ENCODE results near the gene ROR2.

DNA sequence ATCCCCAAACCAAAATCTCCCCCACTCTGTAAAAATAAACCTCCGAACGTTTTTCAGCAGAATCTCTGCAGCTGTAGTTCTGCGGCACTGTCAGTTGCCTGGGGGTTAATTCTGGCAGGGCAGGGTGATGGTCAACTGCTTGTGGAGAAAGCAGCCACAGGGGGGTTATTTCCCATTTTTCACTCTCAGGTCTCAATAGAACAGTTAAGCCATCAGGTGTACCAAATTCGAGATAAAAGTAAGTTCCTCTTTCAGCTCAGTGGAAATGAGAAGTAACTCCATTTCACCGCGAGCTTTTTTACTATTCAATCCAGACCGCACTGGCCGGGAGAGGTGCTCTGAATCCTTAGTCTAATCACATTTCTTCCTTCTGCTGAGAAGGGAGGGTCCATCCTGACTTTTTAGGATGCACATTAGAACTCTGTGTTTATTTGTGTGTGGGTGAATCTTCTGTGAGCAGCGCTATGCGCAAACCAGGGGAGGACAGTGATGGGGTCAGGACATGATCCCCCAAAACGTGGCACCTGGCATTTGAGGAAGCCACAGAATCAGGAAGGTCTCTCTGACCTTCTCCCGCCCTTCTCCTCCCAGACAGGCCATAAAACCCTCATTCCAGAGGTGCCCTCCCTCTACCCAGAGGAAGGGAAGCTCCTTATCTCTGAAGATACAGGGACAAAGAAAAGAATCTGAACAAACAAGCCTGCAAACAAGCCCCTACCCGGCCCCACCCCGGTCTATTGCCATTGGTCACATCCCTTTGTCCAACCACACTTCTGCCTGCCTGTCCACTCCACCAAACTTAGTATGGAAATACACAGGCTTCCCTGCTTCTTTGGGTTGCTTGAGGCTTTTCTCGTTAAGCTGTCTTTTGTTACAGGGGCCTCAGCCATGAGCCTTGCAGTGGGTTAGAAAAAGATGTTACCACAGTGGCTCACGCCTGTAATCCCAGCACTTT, 229.0 kb downstream of the ROR2 start:
- TF ChIP-seq, protein P1, sequence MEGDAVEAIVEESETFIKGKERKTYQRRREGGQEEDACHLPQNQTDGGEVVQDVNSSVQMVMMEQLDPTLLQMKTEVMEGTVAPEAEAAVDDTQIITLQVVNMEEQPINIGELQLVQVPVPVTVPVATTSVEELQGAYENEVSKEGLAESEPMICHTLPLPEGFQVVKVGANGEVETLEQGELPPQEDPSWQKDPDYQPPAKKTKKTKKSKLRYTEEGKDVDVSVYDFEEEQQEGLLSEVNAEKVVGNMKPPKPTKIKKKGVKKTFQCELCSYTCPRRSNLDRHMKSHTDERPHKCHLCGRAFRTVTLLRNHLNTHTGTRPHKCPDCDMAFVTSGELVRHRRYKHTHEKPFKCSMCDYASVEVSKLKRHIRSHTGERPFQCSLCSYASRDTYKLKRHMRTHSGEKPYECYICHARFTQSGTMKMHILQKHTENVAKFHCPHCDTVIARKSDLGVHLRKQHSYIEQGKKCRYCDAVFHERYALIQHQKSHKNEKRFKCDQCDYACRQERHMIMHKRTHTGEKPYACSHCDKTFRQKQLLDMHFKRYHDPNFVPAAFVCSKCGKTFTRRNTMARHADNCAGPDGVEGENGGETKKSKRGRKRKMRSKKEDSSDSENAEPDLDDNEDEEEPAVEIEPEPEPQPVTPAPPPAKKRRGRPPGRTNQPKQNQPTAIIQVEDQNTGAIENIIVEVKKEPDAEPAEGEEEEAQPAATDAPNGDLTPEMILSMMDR (IDR thresholded peaks at IDR 0.05): no peak
- no peak for TF ChIP-seq POLR2A (IDR thresholded peaks at IDR 0.05)
